GM12878 (cell line): Measurements from ENCODE around the gene ESRRB. TPM values are rescaled to one million over a fixed set of nuclear protein-coding genes. Genes with fewer than 3 reads are reported as not detected.

ENCODE experiments used
- ATAC-seq: fragments of 200-7000 bp; cut with Tn5 transposase; 3 replicates; pipeline ENCODE4 v1.9.1; 2020; ENCODE audit warnings: mild to moderate bottlenecking, moderate library complexity
- BruUV-seq: library from RNA; stranded (reverse); fragments of 400-500 nt; replicated peaks from 2 replicates; lab custom pipeline; 2021; lab: Mats Ljungman, UMichigan
- CTCF ChIA-PET: fragments of 300-600 bp; sonication (Branson Sonifier 250); formaldehyde crosslinking; extraction: SDS; loops from one replicate; lab custom pipeline; 2021; ENCODE audit warnings: inconsistent platforms; lab: Yijun Ruan, JAX
- POLR2A ChIA-PET: fragments of 350-600 bp; formaldehyde crosslinking; extraction: SDS; loops from one replicate; lab custom pipeline; 2021; ENCODE audit warnings: inconsistent platforms; lab: Charles Lee
- RAD21 ChIA-PET: fragments of 300-600 bp; sonication (Branson Sonifier 250); formaldehyde crosslinking; loops from one replicate; lab custom pipeline; 2023; ENCODE audit warnings: antibody characterized with exemption; ENCODE audit not compliant: unreplicated experiment; lab: Charles Lee
- SMC1A ChIA-PET: fragments of 300-600 bp; sonication (Branson Sonifier 250); formaldehyde crosslinking; loops from one replicate; lab custom pipeline; 2023; ENCODE audit not compliant: unreplicated experiment, uncharacterized antibody; lab: Charles Lee
- DNase-seq: peaks from one replicate; pipeline ENCODE4 v3.0.0-alpha.2; 2011; ENCODE audit warnings: low read depth, low spot score
- FAIRE-seq: peaks from 3 replicates; lab custom pipeline; 2011; peaks lifted over from hg19 to GRCh38; lab: Jason Lieb, UNC
- H2AFZ ChIP-seq: 2 replicates; pipeline ENCODE4 v1.6.0; 2011; ENCODE audit warnings: low read depth, low read length, control low read depth; ENCODE audit not compliant: control insufficient read depth
- H3K27ac ChIP-seq: 2 replicates; pipeline ENCODE4 v1.5.1; 2011; ENCODE audit warnings: control low read depth; ENCODE audit not compliant: control insufficient read depth, insufficient read depth
- H3K27me3 ChIP-seq, 2 experiments: replicated peaks in 1 of 2; 2 replicates each; pipeline versions ENCODE4 v1.6.0 to v1.6.1; 2011; ENCODE audit warnings: low read length in 1 of 2; ENCODE audit not compliant: control insufficient read depth in 2 of 2, insufficient read depth in 2 of 2
- H3K36me3 ChIP-seq, 2 experiments: 2 replicates each; pipeline ENCODE4 v1.5.1; 2011; ENCODE audit warnings: low read length in 1 of 2; ENCODE audit not compliant: control insufficient read depth in 2 of 2, insufficient read depth in 2 of 2
- H3K4me1 ChIP-seq: 2 replicates; pipeline ENCODE4 v1.6.1; 2011; ENCODE audit warnings: mild to moderate bottlenecking, low read length, moderate library complexity, mixed read lengths; ENCODE audit not compliant: control insufficient read depth, insufficient read depth
- H3K4me2 ChIP-seq: 2 replicates; pipeline ENCODE4 v1.6.0; 2011; ENCODE audit warnings: control low read depth; ENCODE audit not compliant: control insufficient read depth, insufficient read depth
- H3K4me3 ChIP-seq: fragments of 200-600 bp; sonication (generic); 2 replicates; pipeline ENCODE4 v1.5.1; 2016
- H3K79me2 ChIP-seq: 2 replicates; pipeline ENCODE4 v1.6.0; 2011; ENCODE audit warnings: low read length; ENCODE audit not compliant: control insufficient read depth, insufficient read depth
- H3K9ac ChIP-seq: 2 replicates; pipeline ENCODE4 v1.8.0; 2011; ENCODE audit warnings: low read length, control low read depth, mixed read lengths; ENCODE audit not compliant: control insufficient read depth, insufficient read depth
- H3K9me3 ChIP-seq: replicated peaks from 3 replicates; pipeline ENCODE4 v1.5.1; 2011; ENCODE audit warnings: mild to moderate bottlenecking, low read length; ENCODE audit not compliant: control insufficient read depth, insufficient read depth
- H4K20me1 ChIP-seq: 2 replicates; pipeline ENCODE4 v1.6.0; 2011; ENCODE audit not compliant: control insufficient read depth, insufficient read depth
- FOXK2 ChIP-seq: fragments of 450-650 bp; IDR thresholded peaks from 2 replicates; pipeline ENCODE4 v1.6.1; 2017; ENCODE audit warnings: mild to moderate bottlenecking, moderate library complexity
- NFIC ChIP-seq: IDR thresholded peaks from 2 replicates; pipeline ENCODE4 v1.6.1; 2012; ENCODE audit warnings: low read depth, mild to moderate bottlenecking, inconsistent platforms, low read length, moderate library complexity
- RBBP5 ChIP-seq: fragments of 200-600 bp; sonication (generic); conservative IDR thresholded peaks from 2 replicates; pipeline ENCODE4 v1.6.1; 2016
- SRF ChIP-seq, 2 experiments: IDR thresholded peaks; 2 replicates each; pipeline ENCODE4 v1.6.1; 2011; ENCODE audit warnings: low read depth in 2 of 2, low read length in 2 of 2, mild to moderate bottlenecking in 1 of 2, moderate library complexity in 1 of 2
- WGBS: methylation state at CpG from one replicate; pipeline ENCODE4 v1.1.6; 2016; ENCODE audit warnings: low lambda C conversion rate; ENCODE audit not compliant: insufficient replicate concordance, insufficient coverage; ENCODE audit errors: missing lambda C conversion rate; 5-methylcytosine and 5-hydroxymethylcytosine counted together
- in situ Hi-C: fragments of 300-500 bp; cut with MboI; formaldehyde crosslinking; loops from 9 replicates; pipeline ENCODE4 v1.14.3; 2018; ENCODE audit warnings: mixed read lengths
- intact Hi-C: fragments of 100-400 bp; cut with micrococcal nuclease; formaldehyde crosslinking; loops from one replicate; pipeline ENCODE4 v1.14.2; 2022; ENCODE audit not compliant: unreplicated experiment
- polyA plus RNA-seq, 11 experiments: library from polyadenylated mRNA; depleted of rRNA in 4 of 11; unstranded in 6 of 11; stranded (reverse) in 5 of 11; fragments of >200 nt; fragmentation: Nextera tagmentation in 4 of 11; fragmentation: Illumina TruSeq in 1 of 11; extraction: Ambion mirVana in 4 of 11; extraction: Trizol in 1 of 11; gene quantifications; 1 replicate in 1 of 11; 2 replicates in 10 of 11; pipeline versions ENCODE4 v1.2.1 to v1.2.3, GENCODE V29; 2011 to 2016; ENCODE audit warnings: inconsistent platforms in 2 of 11, missing spikeins in 2 of 11, low read depth in 1 of 11
- total RNA-seq, 4 experiments: library from RNA; depleted of rRNA in 3 of 4; stranded (reverse); fragments of >200 nt in 3 of 4; fragmentation: Illumina TruSeq in 1 of 4; extraction: Trizol in 1 of 4; gene quantifications; 2 replicates each; pipeline versions ENCODE4 v1.2.1 to v1.2.3, GENCODE V29; 2013 to 2021
- TF ChIP-seq, protein P1 (sequence below): fragments of 450-650 bp; IDR thresholded peaks from 2 replicates; pipeline ENCODE4 v1.6.1; 2016; ENCODE audit warnings: mild to moderate bottlenecking, moderate library complexity, borderline replicate concordance

ESRRB gene
- total and polyA plus RNA-seq, 10 of the 15 experiments (the other 5 are each of a cell fraction or from before 2014, with no cell fraction given) = 0.03 to 0.73 (median 0.11) TPM; not detected in 6

DNA sequence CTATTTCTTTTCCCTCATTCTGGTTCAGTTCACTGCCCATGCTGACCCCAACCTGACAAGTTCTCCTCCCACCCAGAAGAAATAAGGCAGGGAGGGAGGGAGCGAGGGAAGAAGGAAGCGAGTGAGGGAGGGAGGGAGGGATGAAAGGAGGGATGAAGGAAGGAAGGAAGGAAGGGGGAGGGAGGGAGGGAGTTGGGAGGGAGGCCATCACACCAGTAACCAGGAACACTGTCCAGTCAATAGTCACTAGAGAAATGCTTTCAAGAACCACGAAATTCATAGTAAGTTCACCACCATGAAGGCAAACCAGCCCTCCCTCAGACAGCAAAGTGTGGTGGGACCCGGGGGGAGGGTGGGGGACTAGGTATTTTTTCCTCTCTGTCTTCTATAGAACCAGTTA lies 142.4 kb downstream of the ESRRB start:
- ChIA-PET SMC1A (no interaction called here), POLR2A (no interaction called here), CTCF (no interaction called here), RAD21 (no interaction called here)
- no peak overlapping the region for H3K4me2 ChIP-seq
- H4K20me1 ChIP-seq = no peaks in the 10 kb centered on the region
- no peaks in the 10 kb centered on the region for H3K36me3 ChIP-seq
- H3K4me1 ChIP-seq = no peaks in the 10 kb centered on the region
- 0% methylated on average over 2 of the region's 4 CpGs for WGBS
- no peak overlapping the region for H2AFZ ChIP-seq
- TF ChIP-seq FOXK2 (no peak), RBBP5 (no peak), SRF (IDR thresholded peaks at IDR 0.05; ENCODE audit: low read depth in 2 of 2, low read length in 2 of 2) (no peak), NFIC (no peak)
- TF ChIP-seq, protein P1, sequence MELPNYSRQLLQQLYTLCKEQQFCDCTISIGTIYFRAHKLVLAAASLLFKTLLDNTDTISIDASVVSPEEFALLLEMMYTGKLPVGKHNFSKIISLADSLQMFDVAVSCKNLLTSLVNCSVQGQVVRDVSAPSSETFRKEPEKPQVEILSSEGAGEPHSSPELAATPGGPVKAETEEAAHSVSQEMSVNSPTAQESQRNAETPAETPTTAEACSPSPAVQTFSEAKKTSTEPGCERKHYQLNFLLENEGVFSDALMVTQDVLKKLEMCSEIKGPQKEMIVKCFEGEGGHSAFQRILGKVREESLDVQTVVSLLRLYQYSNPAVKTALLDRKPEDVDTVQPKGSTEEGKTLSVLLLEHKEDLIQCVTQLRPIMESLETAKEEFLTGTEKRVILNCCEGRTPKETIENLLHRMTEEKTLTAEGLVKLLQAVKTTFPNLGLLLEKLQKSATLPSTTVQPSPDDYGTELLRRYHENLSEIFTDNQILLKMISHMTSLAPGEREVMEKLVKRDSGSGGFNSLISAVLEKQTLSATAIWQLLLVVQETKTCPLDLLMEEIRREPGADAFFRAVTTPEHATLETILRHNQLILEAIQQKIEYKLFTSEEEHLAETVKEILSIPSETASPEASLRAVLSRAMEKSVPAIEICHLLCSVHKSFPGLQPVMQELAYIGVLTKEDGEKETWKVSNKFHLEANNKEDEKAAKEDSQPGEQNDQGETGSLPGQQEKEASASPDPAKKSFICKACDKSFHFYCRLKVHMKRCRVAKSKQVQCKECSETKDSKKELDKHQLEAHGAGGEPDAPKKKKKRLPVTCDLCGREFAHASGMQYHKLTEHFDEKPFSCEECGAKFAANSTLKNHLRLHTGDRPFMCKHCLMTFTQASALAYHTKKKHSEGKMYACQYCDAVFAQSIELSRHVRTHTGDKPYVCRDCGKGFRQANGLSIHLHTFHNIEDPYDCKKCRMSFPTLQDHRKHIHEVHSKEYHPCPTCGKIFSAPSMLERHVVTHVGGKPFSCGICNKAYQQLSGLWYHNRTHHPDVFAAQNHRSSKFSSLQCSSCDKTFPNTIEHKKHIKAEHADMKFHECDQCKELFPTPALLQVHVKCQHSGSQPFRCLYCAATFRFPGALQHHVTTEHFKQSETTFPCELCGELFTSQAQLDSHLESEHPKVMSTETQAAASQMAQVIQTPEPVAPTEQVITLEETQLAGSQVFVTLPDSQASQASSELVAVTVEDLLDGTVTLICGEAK = no peak
- no peak overlapping the region for H3K9ac ChIP-seq
- no peaks in the 10 kb centered on the region; the same call in 2 of the 3 replicates for H3K9me3 ChIP-seq
- FAIRE-seq = no peak
- in situ Hi-C loops = no loop called here
- no peaks in the 10 kb centered on the region for H3K27me3 ChIP-seq
- no peak overlapping the region for H3K27ac ChIP-seq
- no peak for DNase-seq
- no peak for ATAC-seq
- no TSS peak for BruUV-seq
- intact Hi-C loops = no loop called here
- H3K4me3 ChIP-seq = no peak overlapping the region
- H3K79me2 ChIP-seq = no peaks in the 10 kb centered on the region
